Transverse colon (tissue), 4 donors: ENCODE results near the gene SOX1. TPM values are rescaled to one million over a fixed set of nuclear protein-coding genes. Genes with fewer than 3 reads are reported as not detected.

ENCODE experiments used
- DNase-seq: peaks from one replicate; pipeline ENCODE4 v3.0.0-alpha.2; 2019
- H3K27ac ChIP-seq, 4 donors: fragments of 200-600 bp; sonication (generic); 2 replicates each; pipeline ENCODE4 v1.5.1; 2016 to 2018; ENCODE audit warnings: inconsistent platforms in 4 of 4
- H3K27me3 ChIP-seq: fragments of 200-600 bp; sonication (generic); 2 replicates; pipeline ENCODE4 v1.5.1; 2017; ENCODE audit warnings: inconsistent platforms
- H3K36me3 ChIP-seq, 4 donors: fragments of 200-600 bp; sonication (generic); 2 replicates each; pipeline ENCODE4 v1.5.1; 2017 to 2019; ENCODE audit warnings: inconsistent platforms in 4 of 4
- H3K4me1 ChIP-seq, 4 donors: fragments of 200-600 bp; sonication (generic); 2 replicates each; pipeline ENCODE4 v1.5.1; 2017 to 2020; ENCODE audit warnings: inconsistent platforms in 4 of 4
- H3K4me3 ChIP-seq, 4 donors: fragments of 200-600 bp; sonication (generic); 1 replicate in 1 of 4; 2 replicates in 3 of 4; pipeline versions ENCODE4 v1.5.1 to v1.6.1; 2017 to 2019; ENCODE audit warnings: inconsistent platforms in 4 of 4
- H3K9me3 ChIP-seq, 2 donors: fragments of 200-600 bp; sonication (generic); 2 replicates each; pipeline ENCODE4 v1.5.1; 2017 to 2019; ENCODE audit warnings: inconsistent platforms in 2 of 2
- EP300 ChIP-seq: sonication (generic); formaldehyde crosslinking; IDR thresholded peaks from one replicate; pipeline ENCODE4 v1.6.1; 2017; ENCODE audit warnings: antibody characterized with exemption, low read depth
- POLR2A ChIP-seq: fragments of 450-650 bp; IDR thresholded peaks from one replicate; pipeline ENCODE4 v1.6.1; 2016; ENCODE audit warnings: antibody characterized with exemption, mild to moderate bottlenecking, moderate library complexity
- POLR2AphosphoS5 ChIP-seq, 3 donors: sonication (generic); formaldehyde crosslinking; IDR thresholded peaks; one replicate each; pipeline ENCODE4 v1.6.1; 2016; ENCODE audit warnings: antibody characterized with exemption in 3 of 3
- WGBS, 2 donors: methylation state at CpG; one replicate each; pipeline ENCODE4 v1.1.5; 2018; ENCODE audit warnings: low coverage in 1 of 2; 5-methylcytosine and 5-hydroxymethylcytosine counted together
- in situ Hi-C, 4 donors: fragments of 200-750 bp; cut with MboI; loops; one replicate each; pipeline versions ENCODE4 v1.15.0 to v1.15.1; 2017; ENCODE audit warnings: low sequenced_read_pairs in 3 of 4, low pct_ligation_motif_present in 1 of 4, low pct_unique_long_range_greater_than_20kb in 1 of 4
- intact Hi-C: fragments of 100-400 bp; cut with DNase I; formaldehyde crosslinking; loops from one replicate; pipeline ENCODE4 v1.15.1; 2023; ENCODE audit warnings: low total_unique reads
- total RNA-seq, 4 donors: library from RNA; depleted of rRNA; stranded (reverse); fragments of >200 nt; gene quantifications; one replicate each; pipeline ENCODE4 v1.1.0, GENCODE V29; 2016
- TF ChIP-seq, protein P1 (sequence below), 5 experiments: fragments of 200-600 bp in 3 of 5; fragments of 450-650 bp in 2 of 5; sonication (generic) in 3 of 5; IDR thresholded peaks; 1 replicate in 2 of 5; 2 replicates in 3 of 5; pipeline ENCODE4 v1.5.1; 2016 to 2017; ENCODE audit warnings: antibody characterized with exemption in 5 of 5, inconsistent platforms in 3 of 5, mild to moderate bottlenecking in 2 of 5, moderate library complexity in 1 of 5

SOX1 gene
- total RNA-seq, 4 donors from 2014 or later: not detected

DNA sequence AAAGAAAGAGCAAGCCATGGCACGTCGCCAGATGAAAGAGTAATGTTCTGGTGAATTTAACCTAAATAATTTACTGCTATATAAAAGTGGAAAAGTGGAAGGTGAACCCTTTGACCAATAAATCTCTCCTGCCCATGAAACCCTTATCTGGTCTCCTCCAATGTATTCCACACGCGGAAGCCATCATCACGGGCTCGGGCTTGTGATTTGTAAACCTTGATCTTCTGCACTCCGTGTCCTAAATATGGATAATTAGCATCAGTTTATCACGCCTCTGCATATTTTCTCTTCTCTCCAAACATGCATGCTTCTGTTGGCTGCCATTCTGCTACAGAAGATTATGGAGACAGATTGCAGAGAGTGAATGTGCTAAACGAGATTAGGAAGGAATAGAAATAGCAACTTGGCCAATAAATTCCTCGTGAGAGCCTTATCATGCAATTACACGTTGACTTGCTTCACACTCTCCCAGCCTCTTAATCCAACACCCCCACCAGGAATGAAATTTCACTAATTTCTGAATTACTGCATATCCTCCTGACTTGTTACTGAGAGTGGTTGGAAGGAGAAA, 34.5 kb downstream of the SOX1 start:
- no peak overlapping the region for H3K27ac ChIP-seq
- WGBS, 2 donors: 46 to 51% methylated on average over 11 of the region's 11 CpGs
- TF ChIP-seq POLR2A (no peak), EP300 (no peak), POLR2AphosphoS5 (IDR thresholded peaks at IDR 0.05) (no peak)
- TF ChIP-seq, protein P1, sequence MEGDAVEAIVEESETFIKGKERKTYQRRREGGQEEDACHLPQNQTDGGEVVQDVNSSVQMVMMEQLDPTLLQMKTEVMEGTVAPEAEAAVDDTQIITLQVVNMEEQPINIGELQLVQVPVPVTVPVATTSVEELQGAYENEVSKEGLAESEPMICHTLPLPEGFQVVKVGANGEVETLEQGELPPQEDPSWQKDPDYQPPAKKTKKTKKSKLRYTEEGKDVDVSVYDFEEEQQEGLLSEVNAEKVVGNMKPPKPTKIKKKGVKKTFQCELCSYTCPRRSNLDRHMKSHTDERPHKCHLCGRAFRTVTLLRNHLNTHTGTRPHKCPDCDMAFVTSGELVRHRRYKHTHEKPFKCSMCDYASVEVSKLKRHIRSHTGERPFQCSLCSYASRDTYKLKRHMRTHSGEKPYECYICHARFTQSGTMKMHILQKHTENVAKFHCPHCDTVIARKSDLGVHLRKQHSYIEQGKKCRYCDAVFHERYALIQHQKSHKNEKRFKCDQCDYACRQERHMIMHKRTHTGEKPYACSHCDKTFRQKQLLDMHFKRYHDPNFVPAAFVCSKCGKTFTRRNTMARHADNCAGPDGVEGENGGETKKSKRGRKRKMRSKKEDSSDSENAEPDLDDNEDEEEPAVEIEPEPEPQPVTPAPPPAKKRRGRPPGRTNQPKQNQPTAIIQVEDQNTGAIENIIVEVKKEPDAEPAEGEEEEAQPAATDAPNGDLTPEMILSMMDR (IDR thresholded peaks at IDR 0.05): no peak
- H3K4me1 ChIP-seq: peaks cover 0 to 29% (median 14%) of the 10 kb centered on the region in 4 donors
- no peak for DNase-seq
- H3K9me3 ChIP-seq: no peaks in the 10 kb centered on the region
- H3K4me3 ChIP-seq: no peak overlapping the region
- in situ Hi-C loops: no loop called here
- H3K36me3 ChIP-seq: no peaks in the 10 kb centered on the region
- intact Hi-C loops: no loop called here
- H3K27me3 ChIP-seq: peaks cover 94% of the 10 kb centered on the region

DNA sequence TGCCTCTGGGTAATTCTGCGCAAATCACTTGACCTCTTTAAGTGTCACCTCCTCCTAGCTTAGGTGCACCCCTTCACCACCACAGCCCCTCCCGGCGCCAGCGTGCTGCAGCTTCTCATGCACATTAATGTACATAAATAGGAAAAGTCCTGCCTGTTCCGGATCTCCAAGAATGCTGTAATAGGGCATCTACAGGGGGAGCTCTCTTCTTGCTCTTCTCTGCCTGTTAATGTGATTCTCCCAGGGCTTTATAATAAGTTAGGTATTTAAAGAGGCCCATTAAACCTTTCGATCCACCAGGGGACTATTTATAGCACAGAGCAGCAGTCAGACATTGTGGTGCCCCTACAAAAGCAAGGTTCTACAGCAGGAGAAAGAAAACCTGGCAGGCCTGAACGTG, 35.3 kb downstream of the SOX1 start:
- TF ChIP-seq POLR2AphosphoS5 (IDR thresholded peaks at IDR 0.05): no peak
- TF ChIP-seq, protein P1 (IDR thresholded peaks at IDR 0.05): peak; percentile 19 to 55 (median 49)
- Histone ChIP-seq H3K4me1 (peaks cover 0 to 30% (median 14%) of the 10 kb centered on the region in 4 donors), H3K4me3 (no peak overlapping the region), H3K27ac (no peak overlapping the region), H3K27me3 (peaks cover 94% of the 10 kb centered on the region), H3K36me3 (no peaks in the 10 kb centered on the region), H3K9me3 (no peaks in the 10 kb centered on the region)
- in situ Hi-C loops: no loop called here
- DNase-seq: no peak
- intact Hi-C loops: no loop called here
- 16 to 26% methylated on average over 6 to 7 of the region's 7 CpGs for WGBS, 2 donors

DNA sequence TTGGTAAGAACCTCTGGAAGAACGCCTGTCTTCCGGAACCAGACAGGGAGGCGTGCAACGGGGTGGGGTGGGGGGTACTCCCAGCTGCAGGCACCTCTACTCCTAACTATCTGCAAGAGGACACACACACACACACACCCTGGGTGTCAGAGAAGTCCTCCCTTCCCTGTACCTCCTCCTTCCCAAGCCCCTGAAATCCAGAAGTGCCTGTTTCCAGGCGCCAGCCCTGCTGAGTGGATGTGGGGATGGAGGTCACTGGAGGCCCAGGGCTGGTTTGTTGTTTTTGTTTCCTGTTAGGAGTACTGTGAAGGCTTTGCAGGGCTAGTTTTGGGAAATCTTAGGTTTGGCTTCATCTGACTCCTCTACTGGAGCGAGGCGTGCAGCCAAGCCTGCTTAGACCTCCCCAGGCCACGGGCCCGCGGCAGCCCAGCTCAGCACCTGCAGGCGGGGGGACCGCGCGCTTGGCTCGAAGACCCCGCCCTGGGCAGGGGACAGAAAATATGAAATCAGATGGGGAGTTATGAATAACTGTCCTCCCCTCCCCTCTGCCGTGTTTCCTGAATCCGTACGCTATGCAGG, 36.4 kb downstream of the SOX1 start:
- in situ Hi-C loops (no loop called here), intact Hi-C loops (no loop called here)
- H3K27me3 ChIP-seq: peaks cover 94% of the 10 kb centered on the region
- DNase-seq: no peak
- H3K36me3 ChIP-seq: no peaks in the 10 kb centered on the region
- no peak overlapping the region for H3K4me3 ChIP-seq
- TF ChIP-seq POLR2AphosphoS5 (IDR thresholded peaks at IDR 0.05): no peak
- TF ChIP-seq EP300: no peak
- TF ChIP-seq, protein P1 (IDR thresholded peaks at IDR 0.05): no peak
- TF ChIP-seq POLR2A: no peak
- no peaks in the 10 kb centered on the region for H3K9me3 ChIP-seq
- 51% methylated on average over 19 of the region's 19 CpGs; no CpG with 5 or more reads in 1 of the 2 donors for WGBS, 2 donors
- H3K27ac ChIP-seq: no peak overlapping the region
- peaks cover 0 to 30% (median 14%) of the 10 kb centered on the region in 4 donors for H3K4me1 ChIP-seq

DNA sequence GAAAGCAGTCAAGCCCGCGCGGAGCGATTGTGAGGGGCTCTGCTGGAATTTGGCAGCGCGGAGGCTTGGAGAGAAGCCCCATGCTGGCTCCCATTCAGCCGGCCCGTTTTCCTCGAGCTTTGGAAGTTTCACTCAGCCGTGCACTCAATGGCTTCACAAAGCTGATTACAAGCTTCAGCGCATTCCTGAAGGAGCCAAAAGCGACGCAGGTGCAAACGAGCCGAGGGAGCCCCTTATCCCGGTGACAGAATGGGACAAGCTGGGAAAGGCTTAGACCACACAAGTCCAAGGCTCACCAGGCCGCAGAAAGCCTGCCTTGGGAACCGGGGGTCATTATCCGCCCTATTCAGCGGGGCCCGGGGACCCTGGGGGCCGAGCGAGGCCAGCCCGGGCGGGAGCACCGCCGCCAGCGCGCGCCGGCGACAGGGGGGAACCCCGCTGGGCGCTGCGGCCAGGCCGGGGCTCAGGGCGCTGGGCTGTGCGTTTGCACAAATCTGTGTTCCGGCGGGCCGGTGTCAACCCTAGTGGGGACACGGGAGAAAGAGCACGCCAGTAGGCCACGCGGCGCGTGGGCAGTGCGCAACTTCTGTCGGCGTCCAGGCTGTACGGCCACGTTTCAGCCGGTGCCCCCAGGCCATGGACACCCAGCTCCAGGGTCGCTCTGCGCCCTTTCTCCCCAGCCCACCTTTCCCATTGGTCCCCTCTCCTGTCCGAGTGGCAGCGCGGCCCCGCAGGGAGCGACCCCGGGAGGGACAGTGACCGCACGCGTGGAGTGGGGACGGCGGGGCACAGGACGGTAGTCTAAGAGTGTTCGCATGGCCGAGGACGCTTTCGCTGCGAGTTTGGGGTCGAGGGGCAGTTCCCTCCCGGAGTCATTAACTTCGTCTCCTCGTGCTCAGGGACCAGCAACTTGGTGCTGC, 37.3 kb downstream of the SOX1 start:
- H3K27me3 ChIP-seq: peaks cover 88% of the 10 kb centered on the region
- H3K9me3 ChIP-seq: no peaks in the 10 kb centered on the region
- H3K4me3 ChIP-seq: peak overlapping the region in 1 of 4 donors; percentile 1
- intact Hi-C loops (no loop called here), in situ Hi-C loops (no loop called here)
- DNase-seq: no peak
- no peak for TF ChIP-seq POLR2A
- no peak overlapping the region for H3K27ac ChIP-seq
- H3K36me3 ChIP-seq: no peaks in the 10 kb centered on the region
- H3K4me1 ChIP-seq: peaks cover 0 to 30% (median 14%) of the 10 kb centered on the region in 4 donors
- 12 to 21% methylated on average over 3 to 69 of the region's 76 CpGs for WGBS, 2 donors
